LoVo (cell line): Measurements from ENCODE around the gene SMIM29.
"Not testable (repeated sequence)": the region's sequence is repeated elsewhere in the genome, so short reads cannot be mapped to it uniquely, and the experiment has no call there.

ENCODE experiments used
- DNase-seq: peaks from one replicate; pipeline ENCODE4 v3.0.0-alpha.2; 2016; ENCODE audit warnings: low spot score

The SMIM29 gene

GRCh38 chr6:34269132-34269531 is 20.3 kb upstream of the SMIM29 start:
- not testable (repeated sequence) for DNase-seq

- DNase-seq: no peak
These were observed 18.9 kb upstream of the SMIM29 start for GRCh38 chr6:34267746-34268145.

- not testable (repeated sequence) for DNase-seq
These were observed 14.7 kb upstream of the SMIM29 start for GRCh38 chr6:34263484-34263883.

- DNase-seq: no peak
These were observed 11.9 kb upstream of the SMIM29 start for GRCh38 chr6:34260576-34261267.

- no peak for DNase-seq
These were observed 10.8 kb upstream of the SMIM29 start for GRCh38 chr6:34259529-34260069.

- not testable (repeated sequence) for DNase-seq
These were observed 3.6 kb upstream of the SMIM29 start for GRCh38 chr6:34252395-34252794.

- no peak for DNase-seq
These were observed 859 bp upstream of the SMIM29 start for GRCh38 chr6:34249469-34250261.

- DNase-seq: no peak
These were observed 544 bp downstream of the SMIM29 start for GRCh38 chr6:34248198-34248726.

- DNase-seq: no peak
These were observed 1.2 kb downstream of the SMIM29 start for GRCh38 chr6:34247481-34248197.

GRCh38 chr6:34246563-34247391 is 2.0 kb downstream of the SMIM29 start:
- no peak for DNase-seq

- DNase-seq: no peak
These were observed 2.6 kb downstream of the SMIM29 start for GRCh38 chr6:34246249-34246562.

- not testable (repeated sequence) for DNase-seq
These were observed 3.1 kb downstream of the SMIM29 start for GRCh38 chr6:34245761-34246140.

- not testable (repeated sequence) for DNase-seq
These were observed 3.6 kb downstream of the SMIM29 start for GRCh38 chr6:34245032-34245760.

GRCh38 chr6:34243901-34244884 is 4.6 kb downstream of the SMIM29 start:
- peak; percentile 89 for DNase-seq

- no peak for DNase-seq
These were observed 5.6 kb downstream of the SMIM29 start for GRCh38 chr6:34243131-34243771.

- DNase-seq: no peak
These were observed 6.3 kb downstream of the SMIM29 start for GRCh38 chr6:34242252-34243130.

- no peak for DNase-seq
These were observed 7.2 kb downstream of the SMIM29 start for GRCh38 chr6:34241351-34242215.
